ENCODE results near the gene SENP5. TPM values are rescaled to one million over a fixed set of nuclear protein-coding genes. Genes with fewer than 3 reads are reported as not detected.

The SENP5 gene
- total and polyA plus RNA-seq, 12 donors: 9.1 to 41.6 (median 21.1) TPM

DNA sequence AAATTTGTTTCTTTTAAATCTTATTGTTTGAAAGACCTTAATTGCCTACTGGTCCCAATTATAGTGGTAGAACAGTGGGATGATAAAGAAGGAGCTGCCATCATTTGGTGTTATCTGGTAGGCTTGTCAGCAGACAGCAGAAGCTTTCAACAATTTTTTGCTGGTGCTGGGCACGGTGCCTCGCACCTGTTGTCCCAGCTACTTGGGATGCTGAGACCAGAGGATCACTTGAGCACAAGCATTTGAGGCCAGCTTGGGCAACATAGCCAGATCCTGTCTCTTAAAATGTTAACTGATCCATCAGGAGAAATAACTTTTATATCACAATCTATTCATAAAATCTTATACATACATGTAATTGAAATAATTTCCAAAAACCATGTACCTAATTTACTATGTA is 36.0 kb downstream of the SENP5 start:
- no peak for TF ChIP-seq POLR2A (IDR thresholded peaks at IDR 0.05)
- TF ChIP-seq, protein P1, sequence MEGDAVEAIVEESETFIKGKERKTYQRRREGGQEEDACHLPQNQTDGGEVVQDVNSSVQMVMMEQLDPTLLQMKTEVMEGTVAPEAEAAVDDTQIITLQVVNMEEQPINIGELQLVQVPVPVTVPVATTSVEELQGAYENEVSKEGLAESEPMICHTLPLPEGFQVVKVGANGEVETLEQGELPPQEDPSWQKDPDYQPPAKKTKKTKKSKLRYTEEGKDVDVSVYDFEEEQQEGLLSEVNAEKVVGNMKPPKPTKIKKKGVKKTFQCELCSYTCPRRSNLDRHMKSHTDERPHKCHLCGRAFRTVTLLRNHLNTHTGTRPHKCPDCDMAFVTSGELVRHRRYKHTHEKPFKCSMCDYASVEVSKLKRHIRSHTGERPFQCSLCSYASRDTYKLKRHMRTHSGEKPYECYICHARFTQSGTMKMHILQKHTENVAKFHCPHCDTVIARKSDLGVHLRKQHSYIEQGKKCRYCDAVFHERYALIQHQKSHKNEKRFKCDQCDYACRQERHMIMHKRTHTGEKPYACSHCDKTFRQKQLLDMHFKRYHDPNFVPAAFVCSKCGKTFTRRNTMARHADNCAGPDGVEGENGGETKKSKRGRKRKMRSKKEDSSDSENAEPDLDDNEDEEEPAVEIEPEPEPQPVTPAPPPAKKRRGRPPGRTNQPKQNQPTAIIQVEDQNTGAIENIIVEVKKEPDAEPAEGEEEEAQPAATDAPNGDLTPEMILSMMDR (IDR thresholded peaks at IDR 0.05): no peak
- intact Hi-C loops (cut with DNase I): no loop called here
- Histone ChIP-seq H3K36me3 (replicated peaks in 1 of 2) (peaks cover 0 to 50% of the 10 kb centered on the region in 2 donors), H3K27ac (no peak overlapping the region), H3K27me3 (no peaks in the 10 kb centered on the region), H3K4me3 (no peak overlapping the region), H3K9me3 (replicated peaks in 1 of 3) (no peaks in the 10 kb centered on the region), H3K4me1 (replicated peaks in 1 of 2) (no peaks in the 10 kb centered on the region)
- no peak for DNase-seq
- 95 to 100% (median 97%) methylated on average over 2 of the region's 2 CpGs for WGBS, 4 donors

DNA sequence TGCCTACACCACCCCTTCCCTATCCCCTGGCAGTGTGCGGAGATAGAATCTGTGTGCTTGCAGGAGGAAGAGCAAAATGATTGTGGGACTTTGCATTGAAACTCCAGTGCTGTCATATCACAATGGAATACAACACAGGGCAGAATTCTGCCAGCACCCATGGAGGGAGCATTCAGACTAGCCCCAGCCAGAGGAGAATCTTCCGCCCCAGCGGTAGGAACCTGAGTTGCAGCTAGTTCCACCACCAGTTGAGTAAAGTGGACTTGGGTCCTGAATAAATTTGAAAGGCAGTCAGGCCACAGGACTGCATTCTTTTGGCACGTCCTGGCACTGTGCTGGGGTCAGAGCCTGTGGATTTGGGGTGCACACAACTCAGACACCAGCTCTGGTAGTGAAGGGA is 47.1 kb downstream of the SENP5 start:
- H3K27ac ChIP-seq: no peak overlapping the region
- DNase-seq: no peak
- no peaks in the 10 kb centered on the region for H3K4me1 ChIP-seq (replicated peaks in 1 of 2)
- WGBS, 4 donors: 88 to 100% (median 94%) methylated on average over 3 to 4 of the region's 4 CpGs
- H3K27me3 ChIP-seq: no peaks in the 10 kb centered on the region
- no peaks in the 10 kb centered on the region for H3K9me3 ChIP-seq (replicated peaks in 1 of 3)
- H3K36me3 ChIP-seq (replicated peaks in 1 of 2): peaks cover 0 to 9% of the 10 kb centered on the region in 2 donors
- intact Hi-C loops (cut with DNase I): no loop called here
- no peak for TF ChIP-seq POLR2A (IDR thresholded peaks at IDR 0.05)
- TF ChIP-seq, protein P1 (IDR thresholded peaks at IDR 0.05): no peak
- no peak overlapping the region for H3K4me3 ChIP-seq

DNA sequence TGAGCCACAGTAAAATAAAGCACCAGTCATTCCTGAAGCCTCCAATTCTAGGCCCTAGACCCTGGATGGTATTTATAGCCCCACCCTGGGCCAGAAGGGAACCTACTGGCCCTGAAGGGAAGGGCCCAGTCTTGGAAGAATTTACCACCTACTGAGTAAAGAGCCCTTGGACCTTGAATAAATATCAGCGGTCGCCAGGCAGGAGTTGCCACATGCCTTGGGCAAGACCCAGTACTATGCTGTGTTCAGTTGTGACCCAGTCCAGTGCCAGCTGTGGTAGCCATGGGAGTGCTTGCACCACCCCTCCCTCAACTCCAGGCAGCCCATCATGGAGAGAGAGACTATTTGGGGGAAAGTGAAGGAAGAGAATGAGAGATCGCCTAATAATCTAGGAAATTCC is 47.7 kb downstream of the SENP5 start:
- intact Hi-C loops (cut with DNase I): no loop called here
- Histone ChIP-seq H3K27ac (no peak overlapping the region), H3K4me1 (replicated peaks in 1 of 2) (no peaks in the 10 kb centered on the region), H3K9me3 (replicated peaks in 1 of 3) (no peaks in the 10 kb centered on the region), H3K27me3 (no peaks in the 10 kb centered on the region), H3K36me3 (replicated peaks in 1 of 2) (peaks cover 0 to 8% of the 10 kb centered on the region in 2 donors), H3K4me3 (no peak overlapping the region)
- 96 to 100% (median 99%) methylated on average over 3 of the region's 3 CpGs for WGBS, 4 donors
- DNase-seq: no peak
- TF ChIP-seq, protein P1 (IDR thresholded peaks at IDR 0.05): no peak
- TF ChIP-seq POLR2A (IDR thresholded peaks at IDR 0.05): no peak

DNA sequence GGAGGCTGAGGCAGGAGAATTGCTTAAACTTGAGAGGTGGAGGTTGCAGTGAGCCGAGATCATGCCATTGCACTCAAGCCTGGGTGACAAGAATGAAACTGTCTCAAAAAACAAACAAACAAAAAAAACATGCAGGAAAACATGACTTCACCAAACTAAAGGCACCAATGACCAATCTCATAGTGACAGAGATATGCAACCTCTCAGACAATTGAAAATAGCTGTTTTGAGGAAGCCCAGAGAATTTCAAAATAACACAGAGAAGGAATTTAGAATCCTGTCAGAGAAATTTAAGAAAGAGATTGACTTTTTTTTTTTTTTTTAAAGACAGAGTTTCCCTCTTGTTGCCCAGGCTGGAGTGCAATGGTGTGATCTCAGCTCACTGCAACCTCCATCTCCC is 48.5 kb downstream of the SENP5 start:
- intact Hi-C loops (cut with DNase I): no loop called here
- 91 to 97% (median 95%) methylated on average over 1 of the region's 1 CpG for WGBS, 4 donors

More for the DNA sequence above, 48.5 kb downstream of the SENP5 start:
- DNase-seq: no peak
- no peaks in the 10 kb centered on the region for H3K27me3 ChIP-seq
- no peaks in the 10 kb centered on the region for H3K4me1 ChIP-seq (replicated peaks in 1 of 2)
- H3K27ac ChIP-seq: no peak overlapping the region
- no peak overlapping the region for H3K4me3 ChIP-seq
- TF ChIP-seq POLR2A (IDR thresholded peaks at IDR 0.05): no peak
- TF ChIP-seq, protein P1 (IDR thresholded peaks at IDR 0.05): no peak
- H3K9me3 ChIP-seq (replicated peaks in 1 of 3): no peaks in the 10 kb centered on the region
- peaks cover 0 to 8% of the 10 kb centered on the region in 2 donors for H3K36me3 ChIP-seq (replicated peaks in 1 of 2)
